GM19043 (cell line): ENCODE results near the gene EPSTI1.

Source experiments
- ATAC-seq: cut with Tn5 transposase; IDR thresholded peaks from one replicate; pipeline ENCODE4 v1.9.1; 2021; ENCODE audit warnings: low read depth; ENCODE audit not compliant: unreplicated experiment

The EPSTI1 gene

GRCh38 chr13:42905579-42905978, 86.5 kb downstream of the EPSTI1 start:
- no peak for ATAC-seq

- no peak for ATAC-seq
Measured at GRCh38 chr13:42899266-42899665, 92.8 kb downstream of the EPSTI1 start.

- ATAC-seq = no peak
Measured at GRCh38 chr13:42895776-42896175, 96.3 kb downstream of the EPSTI1 start.

GRCh38 chr13:42894765-42895243, 97.2 kb downstream of the EPSTI1 start:
- ATAC-seq = no peak

- no peak for ATAC-seq
Measured at GRCh38 chr13:42893214-42893671, 98.8 kb downstream of the EPSTI1 start.

- ATAC-seq = no peak
Measured at GRCh38 chr13:42892760-42893159, 99.3 kb downstream of the EPSTI1 start.

- ATAC-seq = no peak
Measured at GRCh38 chr13:42891591-42891990, 100.5 kb downstream of the EPSTI1 start.

GRCh38 chr13:42885325-42885724, 106.7 kb downstream of the EPSTI1 start:
- no peak for ATAC-seq

- ATAC-seq = no peak
Measured at GRCh38 chr13:42883771-42884467, 108.1 kb downstream of the EPSTI1 start.

GRCh38 chr13:42883142-42883541, 108.9 kb downstream of the EPSTI1 start:
- ATAC-seq = no peak

- no peak for ATAC-seq
Measured at GRCh38 chr13:42880056-42880605, 111.9 kb downstream of the EPSTI1 start.

GRCh38 chr13:42878721-42879120, 113.3 kb downstream of the EPSTI1 start:
- ATAC-seq = no peak

- no peak for ATAC-seq
Measured at GRCh38 chr13:42876887-42877545, 115.0 kb downstream of the EPSTI1 start.

GRCh38 chr13:42876270-42876714, 115.7 kb downstream of the EPSTI1 start:
- ATAC-seq = peak; percentile 93

- ATAC-seq = peak; percentile 24
Measured at GRCh38 chr13:42875475-42876269, 116.4 kb downstream of the EPSTI1 start.

GRCh38 chr13:42874221-42874620, 117.8 kb downstream of the EPSTI1 start:
- no peak for ATAC-seq

- no peak for ATAC-seq
Measured at GRCh38 chr13:42873081-42873480, 119.0 kb downstream of the EPSTI1 start.

GRCh38 chr13:42867232-42867631, 124.8 kb downstream of the EPSTI1 start:
- ATAC-seq = no peak

- ATAC-seq = no peak
Measured at GRCh38 chr13:42865768-42866102, 126.3 kb downstream of the EPSTI1 start.

GRCh38 chr13:42864952-42865767, 126.9 kb downstream of the EPSTI1 start:
- ATAC-seq = no peak
